Measurements from ENCODE around the gene ALDH1A1.

DNA sequence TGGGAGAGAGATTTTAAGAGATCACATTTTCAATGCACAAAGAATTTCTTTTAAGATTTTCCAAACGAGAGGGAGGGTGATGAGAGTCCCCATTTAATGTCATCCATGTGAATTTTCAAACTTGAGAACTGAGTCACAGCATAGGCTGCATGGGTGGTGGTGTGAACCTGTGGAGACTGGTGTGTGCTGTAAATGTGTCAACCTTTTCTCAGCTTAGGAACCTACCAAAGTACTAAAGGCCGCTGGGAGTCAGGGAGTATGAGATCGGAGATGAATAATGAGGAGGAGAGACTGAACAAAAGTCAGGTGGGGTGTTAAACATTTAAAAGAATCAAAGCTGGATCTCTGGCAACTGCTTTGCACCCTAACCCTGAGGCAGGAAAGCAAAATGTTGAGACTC, 7.5 kb downstream of the ALDH1A1 start:
- TF ChIP-seq, protein P1, sequence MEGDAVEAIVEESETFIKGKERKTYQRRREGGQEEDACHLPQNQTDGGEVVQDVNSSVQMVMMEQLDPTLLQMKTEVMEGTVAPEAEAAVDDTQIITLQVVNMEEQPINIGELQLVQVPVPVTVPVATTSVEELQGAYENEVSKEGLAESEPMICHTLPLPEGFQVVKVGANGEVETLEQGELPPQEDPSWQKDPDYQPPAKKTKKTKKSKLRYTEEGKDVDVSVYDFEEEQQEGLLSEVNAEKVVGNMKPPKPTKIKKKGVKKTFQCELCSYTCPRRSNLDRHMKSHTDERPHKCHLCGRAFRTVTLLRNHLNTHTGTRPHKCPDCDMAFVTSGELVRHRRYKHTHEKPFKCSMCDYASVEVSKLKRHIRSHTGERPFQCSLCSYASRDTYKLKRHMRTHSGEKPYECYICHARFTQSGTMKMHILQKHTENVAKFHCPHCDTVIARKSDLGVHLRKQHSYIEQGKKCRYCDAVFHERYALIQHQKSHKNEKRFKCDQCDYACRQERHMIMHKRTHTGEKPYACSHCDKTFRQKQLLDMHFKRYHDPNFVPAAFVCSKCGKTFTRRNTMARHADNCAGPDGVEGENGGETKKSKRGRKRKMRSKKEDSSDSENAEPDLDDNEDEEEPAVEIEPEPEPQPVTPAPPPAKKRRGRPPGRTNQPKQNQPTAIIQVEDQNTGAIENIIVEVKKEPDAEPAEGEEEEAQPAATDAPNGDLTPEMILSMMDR (conservative IDR thresholded peaks at IDR 0.05) = no peak
- no peak for TF ChIP-seq ZFX (IDR thresholded peaks at IDR 0.05)

Measured in C4-2B (cell line).